Stimulated activated CD8-positive, alpha-beta memory T cell treated with anti-CD3 and anti-CD28 coated beads, Interleukin-15, amount 100 ng/mL, for 24 hours (primary cell): Measurements from ENCODE around the gene PAX6.

Source experiments
- DNase-seq: peaks from one replicate; pipeline ENCODE4 v3.0.0-alpha.2; 2020; ENCODE audit warnings: low read depth

Gene PAX6

GRCh38 chr11:31798057-31798553 lies 13.0 kb downstream of the PAX6 start:
- DNase-seq = no peak

- no peak for DNase-seq
Measured at GRCh38 chr11:31797190-31798056, 13.7 kb downstream of the PAX6 start.

- no peak for DNase-seq
Measured at GRCh38 chr11:31796499-31797189, 14.5 kb downstream of the PAX6 start.

DNA sequence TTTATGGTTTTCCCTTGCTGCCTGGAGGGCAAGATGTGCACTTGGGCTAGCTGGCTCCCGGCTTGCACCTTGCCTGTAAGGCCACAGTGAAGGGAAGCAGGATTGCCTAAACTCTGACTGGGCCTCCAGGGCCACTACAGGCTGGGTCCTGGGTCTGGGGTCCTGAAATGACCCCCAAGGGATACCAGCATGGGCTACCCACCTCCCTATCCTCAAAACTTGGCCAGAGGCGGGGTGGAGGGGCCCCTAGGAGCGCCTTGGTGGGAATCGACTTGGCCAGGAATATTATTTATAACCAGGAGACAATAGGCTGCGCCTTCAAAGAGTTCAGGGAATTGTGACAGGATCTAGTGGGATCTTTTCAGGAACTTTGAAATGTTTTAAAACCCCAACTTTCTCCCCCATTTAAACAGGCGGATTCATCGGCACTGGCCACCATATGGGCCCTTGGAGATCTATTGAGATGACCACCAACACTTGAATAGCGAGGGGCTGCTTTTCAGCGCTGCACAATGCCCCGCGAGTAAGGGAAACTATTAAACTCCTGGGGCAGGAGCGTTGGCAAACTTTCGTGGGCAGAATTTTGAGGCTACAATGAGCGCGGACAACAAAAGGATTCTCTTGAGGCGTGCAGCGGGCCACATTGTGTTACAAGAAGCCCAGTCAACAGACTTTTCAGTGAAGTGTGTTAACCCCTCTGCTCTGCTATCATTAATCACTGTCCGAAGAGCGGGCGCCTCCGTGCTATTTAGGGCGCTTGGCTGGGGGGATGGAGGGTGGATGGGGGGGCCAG lies 15.2 kb downstream of the PAX6 start:
- no peak for DNase-seq

DNA sequence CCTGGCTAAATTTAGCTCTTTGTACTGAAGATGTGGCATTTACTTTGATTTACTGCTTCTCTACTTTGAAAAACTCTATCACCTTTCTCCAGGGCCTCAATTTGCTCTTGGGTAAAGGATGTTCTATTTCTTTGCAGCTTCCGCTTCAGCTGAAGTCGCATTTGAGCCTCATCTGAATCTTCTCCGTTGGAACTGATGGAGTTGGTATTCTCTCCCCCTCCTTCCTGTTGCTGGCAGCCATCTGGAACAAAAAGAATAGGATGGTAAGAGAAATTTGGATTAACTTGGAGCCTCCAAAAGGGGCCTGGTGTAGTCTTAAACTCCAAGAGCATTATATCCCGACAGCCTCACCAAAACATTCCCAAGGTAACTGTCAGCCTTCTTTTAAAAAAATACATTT lies 16.6 kb downstream of the PAX6 start:
- no peak for DNase-seq

GRCh38 chr11:31793264-31793663 lies 17.9 kb downstream of the PAX6 start:
- DNase-seq = no peak

DNA sequence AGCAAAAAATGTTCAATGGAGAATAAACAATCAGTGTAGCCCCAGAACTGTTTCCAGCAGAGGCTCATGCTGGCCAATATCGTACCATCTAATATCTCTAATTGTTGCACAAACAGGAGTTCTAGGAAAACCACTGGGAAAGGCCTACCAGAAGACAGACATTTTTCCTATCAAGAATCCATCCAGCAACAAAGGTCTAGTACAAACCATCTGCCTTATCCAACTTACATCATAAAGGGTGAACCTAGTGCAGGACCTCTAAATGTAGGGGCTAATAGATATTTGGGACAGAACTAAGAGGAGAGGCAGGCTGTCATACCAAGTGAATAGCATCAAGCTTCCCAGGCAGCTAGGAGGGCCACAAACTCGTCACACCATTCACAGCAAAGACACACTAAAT lies 18.7 kb downstream of the PAX6 start:
- DNase-seq = no peak

DNA sequence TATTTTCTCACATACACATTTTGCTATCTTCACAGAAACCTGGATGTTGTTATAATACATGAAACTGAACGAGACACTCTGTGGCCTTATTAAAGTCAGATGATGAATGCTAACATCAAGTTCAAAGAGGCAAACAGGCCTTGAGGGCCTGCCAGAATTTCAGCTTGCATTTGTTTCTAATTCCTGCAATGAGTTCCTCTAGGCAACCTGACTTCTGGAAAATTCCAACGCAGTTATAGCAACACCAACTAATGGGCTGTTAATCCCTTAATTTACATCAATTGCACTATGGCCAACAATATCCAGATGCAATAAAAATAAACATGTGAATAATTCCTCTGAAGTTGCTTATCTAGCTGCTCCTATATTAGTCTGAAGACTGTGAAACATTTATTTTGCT lies 19.1 kb downstream of the PAX6 start:
- no peak for DNase-seq

DNA sequence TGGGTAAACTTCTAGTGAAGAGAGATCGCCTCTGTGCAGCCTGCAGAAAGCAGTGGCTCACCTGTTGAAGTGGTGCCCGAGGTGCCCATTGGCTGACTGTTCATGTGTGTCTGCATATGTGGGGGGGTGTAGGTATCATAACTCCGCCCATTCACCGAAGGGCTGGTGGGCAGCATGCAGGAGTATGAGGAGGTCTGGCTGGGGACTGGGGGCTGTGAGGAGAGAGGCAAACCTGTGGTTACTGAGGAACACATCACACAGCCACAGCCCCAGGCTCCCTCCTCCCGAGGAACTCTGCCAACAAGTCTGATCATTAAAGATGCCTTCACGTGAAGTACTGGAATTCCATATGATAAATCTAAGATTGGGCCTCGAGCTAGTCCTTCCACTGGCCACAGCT lies 20.5 kb downstream of the PAX6 start:
- DNase-seq = no peak

GRCh38 chr11:31788085-31788484 lies 23.0 kb downstream of the PAX6 start:
- no peak for DNase-seq

DNA sequence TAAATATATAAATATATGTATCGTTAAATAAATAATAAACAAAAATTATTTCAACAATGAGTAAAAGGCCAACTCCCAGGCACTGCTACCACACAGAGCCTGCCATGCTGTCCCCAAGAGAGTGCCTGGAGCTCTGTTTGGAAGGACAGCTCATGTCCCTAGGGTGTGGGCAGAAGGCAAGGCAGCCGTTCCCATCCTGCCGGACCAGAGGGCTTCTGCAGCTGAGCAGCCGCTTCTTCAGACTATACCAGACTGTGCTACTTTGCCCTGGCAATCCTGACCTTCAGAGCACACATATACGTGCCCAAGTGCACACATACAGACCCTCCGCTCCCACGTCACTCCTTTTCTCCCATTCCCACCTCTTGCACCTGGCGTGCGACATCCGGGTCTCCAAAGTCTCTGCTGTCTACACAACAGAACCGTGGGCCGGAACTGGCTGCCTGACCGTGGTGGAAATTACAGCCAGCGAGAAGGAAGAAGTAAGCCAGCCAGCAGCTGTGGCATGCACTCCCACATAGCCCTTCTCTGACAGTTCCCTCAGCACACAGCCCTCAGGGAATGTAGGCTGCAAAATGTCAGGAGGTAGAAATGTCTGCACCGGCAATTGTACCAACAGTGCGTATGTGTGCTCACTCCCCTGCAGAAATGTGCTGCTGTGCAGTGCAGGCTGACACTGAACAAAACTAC lies 24.0 kb downstream of the PAX6 start:
- no peak for DNase-seq

DNA sequence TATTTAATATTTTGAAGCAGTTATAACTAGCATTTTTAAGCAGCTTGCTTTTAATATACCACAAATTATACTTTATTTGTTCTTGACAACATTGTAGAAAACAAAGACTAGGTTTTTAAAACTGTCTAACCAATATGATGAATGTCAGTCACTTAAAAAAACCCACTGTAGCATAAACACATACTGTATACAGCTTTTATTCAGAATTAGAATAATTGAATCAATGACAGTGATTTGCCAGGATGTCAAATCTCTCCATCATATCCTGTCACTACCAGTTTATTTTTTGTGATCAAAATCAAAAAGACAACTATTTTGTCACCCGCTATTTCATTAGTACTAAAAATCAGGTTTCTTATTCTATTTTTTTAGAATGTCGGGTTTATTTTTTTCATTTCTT lies 26.5 kb downstream of the PAX6 start:
- DNase-seq = no peak

GRCh38 chr11:31783252-31783651 lies 27.9 kb downstream of the PAX6 start:
- DNase-seq = no peak

GRCh38 chr11:31782257-31782656 lies 28.9 kb downstream of the PAX6 start:
- no peak for DNase-seq

- no peak for DNase-seq
Measured at GRCh38 chr11:31780480-31780971, 30.6 kb downstream of the PAX6 start.

GRCh38 chr11:31780078-31780477 lies 31.0 kb downstream of the PAX6 start:
- no peak for DNase-seq

DNA sequence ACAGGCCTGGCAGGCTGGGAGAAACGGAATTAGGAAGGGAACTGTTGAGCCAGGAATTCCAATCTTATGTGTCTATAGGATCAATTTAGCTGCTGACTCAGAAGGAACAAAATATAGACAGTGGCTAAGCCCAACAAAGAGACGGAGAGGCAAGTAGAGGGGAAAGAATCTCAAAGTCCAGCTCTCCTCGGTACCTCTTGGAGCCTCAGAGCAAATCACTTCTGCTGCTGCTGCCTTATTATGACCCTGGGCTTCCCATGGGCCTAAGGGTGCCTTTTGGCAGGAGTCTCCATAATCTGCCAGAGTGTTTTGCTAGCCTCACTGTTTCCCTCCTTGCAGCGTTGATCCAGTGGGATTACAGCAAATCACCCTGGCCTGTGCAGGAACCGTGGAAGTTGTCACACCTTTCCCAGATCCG lies 31.7 kb downstream of the PAX6 start:
- no peak for DNase-seq

- no peak for DNase-seq
Measured at GRCh38 chr11:31772412-31772811, 38.7 kb downstream of the PAX6 start.

- no peak for DNase-seq
Measured at GRCh38 chr11:31770011-31770700, 41.0 kb downstream of the PAX6 start.

- DNase-seq = no peak
Measured at GRCh38 chr11:31768749-31769640, 42.1 kb downstream of the PAX6 start.
